ENCODE results near the gene XAB2.
"Not testable (repeated sequence)": the region's sequence is repeated elsewhere in the genome, so short reads cannot be mapped to it uniquely, and the experiment has no call there.

XAB2 gene

GRCh38 chr19:7648265-7649014 is 19.1 kb upstream of the XAB2 start:
- no peak for DNase-seq

- no peak for DNase-seq
These were observed 17.8 kb upstream of the XAB2 start for GRCh38 chr19:7647156-7647555.

GRCh38 chr19:7646426-7646700 is 17.0 kb upstream of the XAB2 start:
- DNase-seq: no peak

- no peak for DNase-seq
These were observed 16.5 kb upstream of the XAB2 start for GRCh38 chr19:7645656-7646425.

GRCh38 chr19:7645163-7645562 is 15.8 kb upstream of the XAB2 start:
- no peak for DNase-seq

- DNase-seq: no peak
These were observed 15.2 kb upstream of the XAB2 start for GRCh38 chr19:7644550-7644877.

- not testable (repeated sequence) for DNase-seq
These were observed 14.5 kb upstream of the XAB2 start for GRCh38 chr19:7643629-7644549.

- no peak for DNase-seq
These were observed 13.7 kb upstream of the XAB2 start for GRCh38 chr19:7643031-7643415.

- no peak for DNase-seq
These were observed 13.1 kb upstream of the XAB2 start for GRCh38 chr19:7642295-7643030.

- no peak for DNase-seq
These were observed 12.2 kb upstream of the XAB2 start for GRCh38 chr19:7641290-7642276.

GRCh38 chr19:7640803-7641202 is 11.5 kb upstream of the XAB2 start:
- no peak for DNase-seq

GRCh38 chr19:7639863-7640348 is 10.6 kb upstream of the XAB2 start:
- DNase-seq: no peak

GRCh38 chr19:7638802-7639465 is 9.6 kb upstream of the XAB2 start:
- no peak for DNase-seq

GRCh38 chr19:7637374-7638256 is 8.3 kb upstream of the XAB2 start:
- DNase-seq: peak; percentile 44

GRCh38 chr19:7636691-7637373 is 7.5 kb upstream of the XAB2 start, which contains the start of gene STXBP2:
STXBP2 (plus strand) TSS chr19:7637110; CDS start chr19:7637150, 40 bp downstream.
- DNase-seq: peak; percentile 94

GRCh38 chr19:7636317-7636690 is 7.0 kb upstream of the XAB2 start:
- no peak for DNase-seq

GRCh38 chr19:7635670-7636069 is 6.3 kb upstream of the XAB2 start:
- no peak for DNase-seq

GRCh38 chr19:7633698-7634097 is 4.4 kb upstream of the XAB2 start, which contains the start of gene PCP2:
PCP2 (minus strand) TSS chr19:7633719; CDS start chr19:7633457, 262 bp downstream.
- no peak for DNase-seq

Data from NCI-H69 (cell line).